HG02588 (cell line): ENCODE results near the gene ZIM2.

ENCODE experiments used
- ATAC-seq: cut with Tn5 transposase; IDR thresholded peaks from one replicate; pipeline ENCODE4 v1.9.1; 2021; ENCODE audit warnings: mild to moderate bottlenecking, moderate library complexity; ENCODE audit not compliant: unreplicated experiment

ZIM2 gene

GRCh38 chr19:56839652-56840450, 675 bp downstream of the ZIM2 start:
- no peak for ATAC-seq

- ATAC-seq: no peak
These were observed 1.4 kb downstream of the ZIM2 start for GRCh38 chr19:56838909-56839651.

GRCh38 chr19:56838024-56838908, 2.3 kb downstream of the ZIM2 start:
- no peak for ATAC-seq

- ATAC-seq: no peak
These were observed 3.0 kb downstream of the ZIM2 start for GRCh38 chr19:56837492-56838023.

- ATAC-seq: no peak
These were observed 3.5 kb downstream of the ZIM2 start for GRCh38 chr19:56837004-56837403.

- no peak for ATAC-seq
These were observed 4.5 kb downstream of the ZIM2 start for GRCh38 chr19:56836059-56836458.

GRCh38 chr19:56835401-56835800, 5.1 kb downstream of the ZIM2 start:
- ATAC-seq: no peak

- no peak for ATAC-seq
These were observed 5.8 kb downstream of the ZIM2 start for GRCh38 chr19:56834564-56835375.

GRCh38 chr19:56832352-56832928, 8.1 kb downstream of the ZIM2 start:
- ATAC-seq: no peak

GRCh38 chr19:56831255-56831654, 9.3 kb downstream of the ZIM2 start:
- no peak for ATAC-seq

- no peak for ATAC-seq
These were observed 10.9 kb downstream of the ZIM2 start for GRCh38 chr19:56829596-56829995.

- ATAC-seq: no peak
These were observed 12.8 kb downstream of the ZIM2 start for GRCh38 chr19:56827708-56828107.

- no peak for ATAC-seq
These were observed 16.6 kb downstream of the ZIM2 start for GRCh38 chr19:56823956-56824355.

GRCh38 chr19:56823417-56823816, 17.1 kb downstream of the ZIM2 start:
- no peak for ATAC-seq

GRCh38 chr19:56822755-56823154, 17.8 kb downstream of the ZIM2 start:
- ATAC-seq: no peak

GRCh38 chr19:56821675-56822074, 18.9 kb downstream of the ZIM2 start:
- ATAC-seq: no peak

GRCh38 chr19:56821209-56821608, 19.3 kb downstream of the ZIM2 start:
- ATAC-seq: no peak

GRCh38 chr19:56819166-56819565, 21.4 kb downstream of the ZIM2 start:
- ATAC-seq: no peak

- no peak for ATAC-seq
These were observed 25.9 kb downstream of the ZIM2 start for GRCh38 chr19:56814656-56815055.

GRCh38 chr19:56813531-56813930, 27.0 kb downstream of the ZIM2 start:
- ATAC-seq: no peak
